ENCODE results near the gene PLEKHH1.

DNA sequence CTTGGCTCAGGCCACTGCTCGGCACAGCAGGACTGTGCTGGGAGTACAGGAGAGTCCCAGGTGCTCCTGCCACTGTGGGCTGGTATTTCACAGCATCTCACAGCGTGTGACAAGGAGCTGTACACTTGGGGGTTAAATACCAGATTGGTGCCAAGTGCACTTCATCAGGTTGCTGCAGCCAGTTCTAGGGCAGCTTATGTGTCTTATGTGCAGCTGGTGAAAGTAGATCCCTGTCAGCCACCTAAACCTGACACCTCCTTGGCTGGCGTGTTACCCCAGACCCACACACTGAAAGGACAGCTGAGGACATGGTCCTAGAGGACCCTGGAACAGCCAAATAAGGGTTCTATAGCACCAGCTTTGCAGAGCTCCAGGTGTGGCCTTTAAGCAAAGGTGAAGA lies 18.9 kb downstream of the PLEKHH1 start:
- TF ChIP-seq, protein P1, sequence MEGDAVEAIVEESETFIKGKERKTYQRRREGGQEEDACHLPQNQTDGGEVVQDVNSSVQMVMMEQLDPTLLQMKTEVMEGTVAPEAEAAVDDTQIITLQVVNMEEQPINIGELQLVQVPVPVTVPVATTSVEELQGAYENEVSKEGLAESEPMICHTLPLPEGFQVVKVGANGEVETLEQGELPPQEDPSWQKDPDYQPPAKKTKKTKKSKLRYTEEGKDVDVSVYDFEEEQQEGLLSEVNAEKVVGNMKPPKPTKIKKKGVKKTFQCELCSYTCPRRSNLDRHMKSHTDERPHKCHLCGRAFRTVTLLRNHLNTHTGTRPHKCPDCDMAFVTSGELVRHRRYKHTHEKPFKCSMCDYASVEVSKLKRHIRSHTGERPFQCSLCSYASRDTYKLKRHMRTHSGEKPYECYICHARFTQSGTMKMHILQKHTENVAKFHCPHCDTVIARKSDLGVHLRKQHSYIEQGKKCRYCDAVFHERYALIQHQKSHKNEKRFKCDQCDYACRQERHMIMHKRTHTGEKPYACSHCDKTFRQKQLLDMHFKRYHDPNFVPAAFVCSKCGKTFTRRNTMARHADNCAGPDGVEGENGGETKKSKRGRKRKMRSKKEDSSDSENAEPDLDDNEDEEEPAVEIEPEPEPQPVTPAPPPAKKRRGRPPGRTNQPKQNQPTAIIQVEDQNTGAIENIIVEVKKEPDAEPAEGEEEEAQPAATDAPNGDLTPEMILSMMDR (IDR thresholded peaks at IDR 0.05; ENCODE audit: insufficient read depth, low read length, poor library complexity, severe bottlenecking), result no peak
- TF ChIP-seq EZH2phosphoT487 (conservative IDR thresholded peaks at IDR 0.05; ENCODE audit: low read length), result no peak

Measured in SU-DHL-6 (cell line).